ENCODE data around the gene TDRD12. TPM values are rescaled to one million over a fixed set of nuclear protein-coding genes. Genes with fewer than 3 reads are reported as not detected.
"Not testable (repeated sequence)": the region's sequence is repeated elsewhere in the genome, so short reads cannot be mapped to it uniquely, and the experiment has no call there.

TDRD12 gene
- total RNA-seq, 3 donors from 2014 or later (not counting 1 experiment from before 2014, with no cell fraction given), result 0.13 to 0.45 TPM; not detected in 1

- H3K4me1 Mint-ChIP-seq, result peaks cover 50 to 51% of the 10 kb centered on the region in 2 donors
- no peak for TF ChIP-seq CTCF (IDR thresholded peaks at IDR 0.05)
- intact Hi-C loops (cut with micrococcal nuclease), result loop anchor here (2.0 kb wide), 2 partner anchors 17 to 55 kb away; partner anchors contain the start of genes ANKRD27 and RGS9BP
- WGBS (ENCODE audit: insufficient coverage), result under 1% methylated on average over 93 of the region's 93 CpGs
- peak overlapping the region; percentile 94 for H3K4me3 Mint-ChIP-seq
- no peaks in the 10 kb centered on the region for H3K36me3 Mint-ChIP-seq
- no peaks in the 10 kb centered on the region for H3K36me3 ChIP-seq (ENCODE audit: control insufficient read depth, insufficient read depth, low read length)
- no peaks in the 10 kb centered on the region for H3K27me3 Mint-ChIP-seq (ENCODE audit: low read depth in 2 of 2)
- ATAC-seq (peak; percentile 54 to 81 (median 70)), DNase-seq (peak; percentile 49 to 74)
- peaks cover 55% of the 10 kb centered on the region for H3K4me1 ChIP-seq (ENCODE audit: control insufficient read depth, insufficient read depth, low read length)
- H3K9me3 ChIP-seq (ENCODE audit: control insufficient read depth, insufficient read depth, low read length), result peaks cover 5% of the 10 kb centered on the region
- H3K4me3 ChIP-seq (ENCODE audit: low read length), result peak overlapping the region; percentile 55
- H3K27ac Mint-ChIP-seq, result peak overlapping the region; percentile 88 to 90
- H3K9me3 Mint-ChIP-seq, result peaks cover 0 to 3% of the 10 kb centered on the region in 2 donors
- peak overlapping the region; percentile 57 for H3K27ac ChIP-seq (ENCODE audit: low read length)
- H3K27me3 ChIP-seq (ENCODE audit: control insufficient read depth, insufficient read depth, low read length), result no peaks in the 10 kb centered on the region
Observed at GRCh38 chr19:32691952-32692726, 27.4 kb upstream of the TDRD12 start.

- WGBS (ENCODE audit: insufficient coverage), result 12% methylated on average over 7 of the region's 7 CpGs
- H3K4me1 Mint-ChIP-seq, result peaks cover 56 to 57% of the 10 kb centered on the region in 2 donors
- peak overlapping the region; percentile 88 to 90 for H3K27ac Mint-ChIP-seq
- no peaks in the 10 kb centered on the region for H3K36me3 Mint-ChIP-seq
- H3K4me3 Mint-ChIP-seq, result peak overlapping the region; percentile 94
- Histone ChIP-seq H3K27ac (ENCODE audit: low read length) (peak overlapping the region; percentile 49), H3K4me1 (ENCODE audit: control insufficient read depth, insufficient read depth, low read length) (peaks cover 55% of the 10 kb centered on the region), H3K9me3 (ENCODE audit: control insufficient read depth, insufficient read depth, low read length) (peaks cover 5% of the 10 kb centered on the region), H3K27me3 (ENCODE audit: control insufficient read depth, insufficient read depth, low read length) (no peaks in the 10 kb centered on the region), H3K36me3 (ENCODE audit: control insufficient read depth, insufficient read depth, low read length) (no peaks in the 10 kb centered on the region), H3K4me3 (ENCODE audit: low read length) (peak overlapping the region; percentile 55)
- H3K9me3 Mint-ChIP-seq, result peaks cover 0 to 3% of the 10 kb centered on the region in 2 donors
- TF ChIP-seq CTCF (IDR thresholded peaks at IDR 0.05), result no peak
- intact Hi-C loops (cut with micrococcal nuclease), result loop anchor here (2.0 kb wide), 1 partner anchor 18 kb away; the partner anchor contains the start of genes ANKRD27 and RGS9BP
- DNase-seq (no peak), ATAC-seq (peak in 2 of 3 donors; percentile 5 to 33)
- H3K27me3 Mint-ChIP-seq (ENCODE audit: low read depth in 2 of 2), result no peaks in the 10 kb centered on the region
Observed at GRCh38 chr19:32692727-32693061, 26.9 kb upstream of the TDRD12 start.

GRCh38 chr19:32693151-32694108 lies 26.1 kb upstream of the TDRD12 start:
- not testable (repeated sequence) for H3K27me3 Mint-ChIP-seq (ENCODE audit: low read depth in 2 of 2); H3K27me3 ChIP-seq (ENCODE audit: control insufficient read depth, insufficient read depth, low read length); H3K9me3 ChIP-seq (ENCODE audit: control insufficient read depth, insufficient read depth, low read length); H3K9me3 Mint-ChIP-seq; H3K36me3 ChIP-seq (ENCODE audit: control insufficient read depth, insufficient read depth, low read length); H3K36me3 Mint-ChIP-seq
- DNase-seq, result peak; percentile 28 to 57
- Mint-ChIP-seq H3K27ac (peak overlapping the region; percentile 88 to 90), H3K4me1 (peaks cover 61 to 64% of the 10 kb centered on the region in 2 donors), H3K4me3 (peak overlapping the region; percentile 94)
- Histone ChIP-seq H3K4me3 (ENCODE audit: low read length) (peak overlapping the region; percentile 55), H3K4me1 (ENCODE audit: control insufficient read depth, insufficient read depth, low read length) (peaks cover 55% of the 10 kb centered on the region), H3K27ac (ENCODE audit: low read length) (peak overlapping the region; percentile 49)
- ATAC-seq, result peak in 1 of 3 donors; percentile 8
- WGBS (ENCODE audit: insufficient coverage), result 49% methylated on average over 20 of the region's 20 CpGs
- intact Hi-C loops (cut with micrococcal nuclease), result loop anchor here (2.0 kb wide), 1 partner anchor 19 kb away; the partner anchor contains the start of genes ANKRD27 and RGS9BP

GRCh38 chr19:32694316-32694715 lies 25.3 kb upstream of the TDRD12 start:
- ATAC-seq; H3K27ac ChIP-seq (ENCODE audit: low read length): not testable (repeated sequence)
- WGBS (ENCODE audit: insufficient coverage), result 85% methylated on average over 2 of the region's 2 CpGs

GRCh38 chr19:32694851-32695250 lies 24.7 kb upstream of the TDRD12 start:
- H3K27me3 Mint-ChIP-seq (ENCODE audit: low read depth in 2 of 2); ATAC-seq; intact Hi-C loops (cut with micrococcal nuclease); DNase-seq; H3K9me3 ChIP-seq (ENCODE audit: control insufficient read depth, insufficient read depth, low read length); H3K9me3 Mint-ChIP-seq; H3K4me3 ChIP-seq (ENCODE audit: low read length); H3K36me3 Mint-ChIP-seq; H3K27ac ChIP-seq (ENCODE audit: low read length); H3K27me3 ChIP-seq (ENCODE audit: control insufficient read depth, insufficient read depth, low read length); H3K36me3 ChIP-seq (ENCODE audit: control insufficient read depth, insufficient read depth, low read length): not testable (repeated sequence)
- peak overlapping the region; percentile 94 for H3K4me3 Mint-ChIP-seq
- peaks cover 52% of the 10 kb centered on the region for H3K4me1 ChIP-seq (ENCODE audit: control insufficient read depth, insufficient read depth, low read length)
- WGBS (ENCODE audit: insufficient coverage), result 91% methylated on average over 2 of the region's 2 CpGs
- peaks cover 71 to 74% of the 10 kb centered on the region in 2 donors for H3K4me1 Mint-ChIP-seq
- peak overlapping the region; percentile 88 to 90 for H3K27ac Mint-ChIP-seq

More at GRCh38 chr19:32694316-32694715, 25.3 kb upstream of the TDRD12 start:
- DNase-seq; intact Hi-C loops (cut with micrococcal nuclease); H3K9me3 ChIP-seq (ENCODE audit: control insufficient read depth, insufficient read depth, low read length); H3K36me3 ChIP-seq (ENCODE audit: control insufficient read depth, insufficient read depth, low read length); H3K27me3 Mint-ChIP-seq (ENCODE audit: low read depth in 2 of 2); H3K9me3 Mint-ChIP-seq; H3K36me3 Mint-ChIP-seq; H3K27me3 ChIP-seq (ENCODE audit: control insufficient read depth, insufficient read depth, low read length); H3K4me3 ChIP-seq (ENCODE audit: low read length): not testable (repeated sequence)
- peak overlapping the region; percentile 94 for H3K4me3 Mint-ChIP-seq
- H3K27ac Mint-ChIP-seq, result peak overlapping the region; percentile 88 to 90
- H3K4me1 Mint-ChIP-seq, result peaks cover 70 to 73% of the 10 kb centered on the region in 2 donors
- H3K4me1 ChIP-seq (ENCODE audit: control insufficient read depth, insufficient read depth, low read length), result peaks cover 55% of the 10 kb centered on the region

- peaks cover 48% of the 10 kb centered on the region for H3K4me1 ChIP-seq (ENCODE audit: control insufficient read depth, insufficient read depth, low read length)
- H3K27me3 ChIP-seq (ENCODE audit: control insufficient read depth, insufficient read depth, low read length); H3K36me3 ChIP-seq (ENCODE audit: control insufficient read depth, insufficient read depth, low read length); intact Hi-C loops (cut with micrococcal nuclease); ATAC-seq; H3K36me3 Mint-ChIP-seq; H3K27me3 Mint-ChIP-seq (ENCODE audit: low read depth in 2 of 2); H3K4me3 ChIP-seq (ENCODE audit: low read length); H3K27ac ChIP-seq (ENCODE audit: low read length); H3K9me3 Mint-ChIP-seq; H3K9me3 ChIP-seq (ENCODE audit: control insufficient read depth, insufficient read depth, low read length); DNase-seq: not testable (repeated sequence)
- Mint-ChIP-seq H3K4me3 (peak overlapping the region; percentile 7), H3K4me1 (peaks cover 71 to 74% of the 10 kb centered on the region in 2 donors), H3K27ac (peak overlapping the region; percentile 4 to 88)
- 54% methylated on average over 4 of the region's 6 CpGs for WGBS (ENCODE audit: insufficient coverage)
Observed at GRCh38 chr19:32695506-32695905, 24.1 kb upstream of the TDRD12 start.
